ENCODE data around the gene CLIP4. TPM values are rescaled to one million over a fixed set of nuclear protein-coding genes. Genes with fewer than 3 reads are reported as not detected.

Gene CLIP4
- polyA plus RNA-seq, 1 donor from 2014 or later: 13.3 TPM

GRCh38 chr2:29174937-29175336, 59.7 kb downstream of the CLIP4 start:
- H3K36me3 Mint-ChIP-seq: peaks cover 19% of the 10 kb centered on the region
- H3K4me3 Mint-ChIP-seq: no peak overlapping the region
- H3K27ac Mint-ChIP-seq: no peak overlapping the region
- H3K4me1 Mint-ChIP-seq: no peaks in the 10 kb centered on the region
- no peaks in the 10 kb centered on the region for H3K27me3 Mint-ChIP-seq
- H3K9me3 Mint-ChIP-seq: no peaks in the 10 kb centered on the region

GRCh38 chr2:29175338-29175737, 60.1 kb downstream of the CLIP4 start:
- Mint-ChIP-seq H3K27ac (no peak overlapping the region), H3K9me3 (no peaks in the 10 kb centered on the region), H3K4me1 (no peaks in the 10 kb centered on the region), H3K27me3 (no peaks in the 10 kb centered on the region), H3K36me3 (peaks cover 18% of the 10 kb centered on the region), H3K4me3 (no peak overlapping the region)

GRCh38 chr2:29182334-29182733, 67.1 kb downstream of the CLIP4 start:
- Mint-ChIP-seq H3K4me3 (no peak overlapping the region), H3K4me1 (no peaks in the 10 kb centered on the region), H3K9me3 (peaks cover 0 to under 1% (median 0%) of the 10 kb centered on the region in 3 donors), H3K36me3 (peaks cover 6% of the 10 kb centered on the region), H3K27me3 (no peaks in the 10 kb centered on the region), H3K27ac (no peak overlapping the region)

- H3K4me1 Mint-ChIP-seq: no peaks in the 10 kb centered on the region
- H3K27ac Mint-ChIP-seq: no peak overlapping the region
- peaks cover 9% of the 10 kb centered on the region for H3K36me3 Mint-ChIP-seq
- no peaks in the 10 kb centered on the region for H3K27me3 Mint-ChIP-seq
- no peak overlapping the region for H3K4me3 Mint-ChIP-seq
- H3K9me3 Mint-ChIP-seq: peaks cover 0 to 2% (median 0%) of the 10 kb centered on the region in 3 donors
Observed at GRCh38 chr2:29182920-29183319, 67.7 kb downstream of the CLIP4 start.

GRCh38 chr2:29184531-29184930, 69.3 kb downstream of the CLIP4 start:
- H3K27me3 Mint-ChIP-seq: no peaks in the 10 kb centered on the region
- H3K4me1 Mint-ChIP-seq: peaks cover 0 to 9% (median 0%) of the 10 kb centered on the region in 3 donors
- no peak overlapping the region for H3K4me3 Mint-ChIP-seq
- peaks cover 0 to 2% (median 0%) of the 10 kb centered on the region in 3 donors for H3K9me3 Mint-ChIP-seq
- H3K36me3 Mint-ChIP-seq: peaks cover 11% of the 10 kb centered on the region
- H3K27ac Mint-ChIP-seq: no peak overlapping the region

GRCh38 chr2:29186817-29187216, 71.6 kb downstream of the CLIP4 start:
- H3K4me3 Mint-ChIP-seq: no peak overlapping the region
- H3K36me3 Mint-ChIP-seq: peaks cover 11% of the 10 kb centered on the region
- H3K9me3 Mint-ChIP-seq: peaks cover 0 to 2% (median 0%) of the 10 kb centered on the region in 3 donors
- H3K27me3 Mint-ChIP-seq: no peaks in the 10 kb centered on the region
- H3K27ac Mint-ChIP-seq: no peak overlapping the region
- peaks cover 0 to 9% (median 0%) of the 10 kb centered on the region in 3 donors for H3K4me1 Mint-ChIP-seq

GRCh38 chr2:29187926-29188325, 72.7 kb downstream of the CLIP4 start:
- Mint-ChIP-seq H3K4me3 (no peak overlapping the region), H3K4me1 (peaks cover 0 to 9% (median 0%) of the 10 kb centered on the region in 3 donors), H3K9me3 (peaks cover 0 to 2% (median 0%) of the 10 kb centered on the region in 3 donors), H3K27ac (no peak overlapping the region), H3K36me3 (peaks cover 11% of the 10 kb centered on the region), H3K27me3 (no peaks in the 10 kb centered on the region)

GRCh38 chr2:29189052-29189451, 73.8 kb downstream of the CLIP4 start:
- Mint-ChIP-seq H3K9me3 (peaks cover 0 to 2% (median 0%) of the 10 kb centered on the region in 3 donors), H3K4me1 (peaks cover 0 to 9% (median 0%) of the 10 kb centered on the region in 3 donors), H3K4me3 (peak overlapping the region in 1 of 4 donors; percentile 39), H3K27me3 (no peaks in the 10 kb centered on the region), H3K36me3 (peaks cover 11% of the 10 kb centered on the region), H3K27ac (no peak overlapping the region)

- peaks cover 0 to 2% (median 0%) of the 10 kb centered on the region in 3 donors for H3K9me3 Mint-ChIP-seq
- peaks cover 8% of the 10 kb centered on the region for H3K36me3 Mint-ChIP-seq
- H3K4me1 Mint-ChIP-seq: peaks cover 0 to 9% (median 2%) of the 10 kb centered on the region in 3 donors
- H3K27me3 Mint-ChIP-seq: peaks cover 1% of the 10 kb centered on the region
- H3K4me3 Mint-ChIP-seq: no peak overlapping the region
- H3K27ac Mint-ChIP-seq: no peak overlapping the region
Observed at GRCh38 chr2:29191817-29192216, 76.6 kb downstream of the CLIP4 start.

- peaks cover 1% of the 10 kb centered on the region for H3K27me3 Mint-ChIP-seq
- peaks cover 0 to 10% (median 3%) of the 10 kb centered on the region in 3 donors for H3K4me1 Mint-ChIP-seq
- H3K27ac Mint-ChIP-seq: no peak overlapping the region
- H3K9me3 Mint-ChIP-seq: no peaks in the 10 kb centered on the region
- peaks cover 5% of the 10 kb centered on the region for H3K36me3 Mint-ChIP-seq
- no peak overlapping the region for H3K4me3 Mint-ChIP-seq
Observed at GRCh38 chr2:29192526-29192925, 77.3 kb downstream of the CLIP4 start.

GRCh38 chr2:29193111-29193510, 77.9 kb downstream of the CLIP4 start:
- Mint-ChIP-seq H3K27me3 (peaks cover 1% of the 10 kb centered on the region), H3K36me3 (peaks cover under 1% of the 10 kb centered on the region), H3K27ac (no peak overlapping the region), H3K4me1 (peaks cover 0 to 10% (median 3%) of the 10 kb centered on the region in 3 donors), H3K4me3 (no peak overlapping the region), H3K9me3 (no peaks in the 10 kb centered on the region)

- H3K36me3 Mint-ChIP-seq: no peaks in the 10 kb centered on the region
Observed at GRCh38 chr2:29193681-29194080, 78.5 kb downstream of the CLIP4 start.

GRCh38 chr2:29195796-29196195, 80.6 kb downstream of the CLIP4 start:
- Mint-ChIP-seq H3K36me3 (no peaks in the 10 kb centered on the region), H3K27ac (no peak overlapping the region), H3K9me3 (no peaks in the 10 kb centered on the region), H3K4me3 (no peak overlapping the region), H3K4me1 (peaks cover 0 to 3% (median 1%) of the 10 kb centered on the region in 3 donors), H3K27me3 (peaks cover 1% of the 10 kb centered on the region)

More at GRCh38 chr2:29193681-29194080, 78.5 kb downstream of the CLIP4 start:
- Mint-ChIP-seq H3K4me3 (no peak overlapping the region), H3K4me1 (peaks cover 0 to 8% (median 3%) of the 10 kb centered on the region in 3 donors), H3K9me3 (no peaks in the 10 kb centered on the region), H3K27me3 (peaks cover 1% of the 10 kb centered on the region), H3K27ac (no peak overlapping the region)

GRCh38 chr2:29196792-29197788, 81.9 kb downstream of the CLIP4 start:
- Mint-ChIP-seq H3K27me3 (peaks cover 1% of the 10 kb centered on the region), H3K4me1 (peaks cover 0 to 3% (median 1%) of the 10 kb centered on the region in 3 donors), H3K9me3 (no peaks in the 10 kb centered on the region), H3K4me3 (no peak overlapping the region), H3K27ac (peak overlapping the region in 1 of 3 donors; percentile 13), H3K36me3 (no peaks in the 10 kb centered on the region)

GRCh38 chr2:29201979-29202378, 86.8 kb downstream of the CLIP4 start:
- no peak overlapping the region for H3K4me3 Mint-ChIP-seq
- H3K27ac Mint-ChIP-seq: no peak overlapping the region
- H3K27me3 Mint-ChIP-seq: no peaks in the 10 kb centered on the region
- peaks cover 2% of the 10 kb centered on the region for H3K36me3 Mint-ChIP-seq
- no peaks in the 10 kb centered on the region for H3K4me1 Mint-ChIP-seq
- no peaks in the 10 kb centered on the region for H3K9me3 Mint-ChIP-seq
